Kidney (tissue), 14 donors: ENCODE results near the gene UNC5A. TPM values are rescaled to one million over a fixed set of nuclear protein-coding genes. Genes with fewer than 3 reads are reported as not detected.

Experiments used
- DNase-seq, 5 donors: peaks; one replicate each; pipeline ENCODE4 v3.0.0-alpha.2; 2013 to 2020
- FAIRE-seq: peaks from 2 replicates; lab custom pipeline; 2012; peaks lifted over from hg19 to GRCh38; lab: Jason Lieb, UNC
- H3K27ac ChIP-seq, 2 donors: one replicate each; pipeline ENCODE4 v1.7.0; 2013; ENCODE audit warnings: low read depth in 2 of 2, low read length in 2 of 2, inconsistent platforms in 1 of 2
- H3K27me3 ChIP-seq: one replicate; pipeline ENCODE4 v1.7.1; 2013; ENCODE audit warnings: low read length, inconsistent platforms; ENCODE audit not compliant: control insufficient read depth, insufficient read depth
- H3K36me3 ChIP-seq, 3 donors: one replicate each; pipeline versions ENCODE4 v1.7.0 to v1.7.1; 2013; ENCODE audit warnings: low read length in 3 of 3, control low read depth in 1 of 3, inconsistent platforms in 1 of 3; ENCODE audit not compliant: insufficient read depth in 3 of 3, control insufficient read depth in 2 of 3
- H3K4me1 ChIP-seq, 3 donors: one replicate each; pipeline versions ENCODE4 v1.7.0 to v1.7.1; 2013; ENCODE audit warnings: low read length in 3 of 3, inconsistent platforms in 1 of 3, low read depth in 1 of 3; ENCODE audit not compliant: control insufficient read depth in 2 of 3, insufficient read depth in 2 of 3
- H3K4me3 ChIP-seq, 3 donors: one replicate each; pipeline versions ENCODE4 v1.7.0 to v1.8.1; 2013; ENCODE audit warnings: low read length in 3 of 3, control low read depth in 1 of 3, inconsistent platforms in 1 of 3
- H3K9ac ChIP-seq, 3 donors: one replicate each; pipeline versions ENCODE4 v1.7.0 to v1.7.1; 2013; ENCODE audit warnings: low read length in 3 of 3, control low read depth in 1 of 3, inconsistent platforms in 1 of 3
- H3K9me3 ChIP-seq, 3 donors: one replicate each; pipeline versions ENCODE4 v1.7.0 to v1.7.1; 2013; ENCODE audit warnings: low read length in 3 of 3, control low read depth in 1 of 3, inconsistent platforms in 1 of 3; ENCODE audit not compliant: control insufficient read depth in 2 of 3, insufficient read depth in 1 of 3
- CTCF ChIP-seq: IDR thresholded peaks from 3 replicates; pipeline ENCODE4 v1.5.1; 2012; ENCODE audit warnings: mild to moderate bottlenecking, moderate library complexity, borderline replicate concordance; ENCODE audit not compliant: insufficient read depth; ENCODE audit errors: extremely low read depth
- intact Hi-C: fragments of 100-400 bp; cut with DNase I; formaldehyde crosslinking; loops from one replicate; pipeline ENCODE4 v1.11.1; 2022
- polyA plus RNA-seq: library from polyadenylated mRNA; stranded (reverse); fragments of 350-450 nt; fragmentation: Illumina TruSeq; extraction: RNeasy Lipid Tissue Mini Kit (QIAGEN cat#74804); gene quantifications from one replicate; pipeline ENCODE4 v1.2.3, GENCODE V29; 2014; ENCODE audit warnings: low read depth, low replicate concordance; ENCODE audit not compliant: insufficient read depth
- total RNA-seq: library from RNA; stranded (reverse); fragmentation: NEBNext Ultra II Directional; extraction: Animal tissue kit (Norgen Biotek cat#: 25700); gene quantifications from one replicate; pipeline ENCODE4 v1.2.1, GENCODE V29; 2021
- donor health status: control.
- donor health status: control.
- donor health status: control.
- donor health status: control.
- donor health status: control.
- donor health status: DM: yes; HTN: yes; CAD: no.
- donor health status: Normal renal cell carcinoma (clear cell type).

UNC5A gene
- total and polyA plus RNA-seq, 2 donors from 2014 or later, result 1.5 TPM; not detected in 1

- Histone ChIP-seq H3K27me3 (peaks cover 3% of the 10 kb centered on the region), H3K9ac (no peak overlapping the region), H3K27ac (no peak overlapping the region), H3K9me3 (no peaks in the 10 kb centered on the region), H3K4me1 (no peaks in the 10 kb centered on the region), H3K4me3 (no peak overlapping the region), H3K36me3 (no peaks in the 10 kb centered on the region)
- intact Hi-C loops, result no loop called here
- FAIRE-seq (no peak), DNase-seq (no peak)
- TF ChIP-seq CTCF, result no peak
These were observed 12.6 kb downstream of the UNC5A start for GRCh38 chr5:176822793-176823481.

GRCh38 chr5:176823869-176824412 is 13.6 kb downstream of the UNC5A start:
- no peaks in the 10 kb centered on the region for H3K27me3 ChIP-seq
- intact Hi-C loops, result no loop called here
- no peak for FAIRE-seq
- H3K27ac ChIP-seq, result no peak overlapping the region
- no peak overlapping the region for H3K4me3 ChIP-seq
- TF ChIP-seq CTCF, result no peak
- H3K36me3 ChIP-seq, result no peaks in the 10 kb centered on the region
- no peaks in the 10 kb centered on the region for H3K9me3 ChIP-seq
- no peak overlapping the region for H3K9ac ChIP-seq
- H3K4me1 ChIP-seq, result no peaks in the 10 kb centered on the region
- DNase-seq, result no peak

- H3K36me3 ChIP-seq, result no peaks in the 10 kb centered on the region
- H3K27me3 ChIP-seq, result no peaks in the 10 kb centered on the region
- H3K9me3 ChIP-seq, result no peaks in the 10 kb centered on the region
- H3K4me1 ChIP-seq, result no peaks in the 10 kb centered on the region
- FAIRE-seq (no peak), DNase-seq (no peak)
- no peak overlapping the region for H3K9ac ChIP-seq
- no peak for TF ChIP-seq CTCF
- no peak overlapping the region for H3K4me3 ChIP-seq
- intact Hi-C loops, result no loop called here
- H3K27ac ChIP-seq, result no peak overlapping the region
These were observed 14.2 kb downstream of the UNC5A start for GRCh38 chr5:176824604-176825003.
